Left lung (tissue), 10 donors: ENCODE data around the gene AATF. TPM values are rescaled to one million over a fixed set of nuclear protein-coding genes. Genes with fewer than 3 reads are reported as not detected.

ENCODE experiments used
- ATAC-seq: fragments of 200-7000 bp; cut with Tn5 transposase; one replicate; pipeline ENCODE4 v1.9.1; 2020; ENCODE audit warnings: moderate library complexity
- DNase-seq, 4 donors: peaks; one replicate each; pipeline ENCODE4 v3.0.0-alpha.2; 2013 to 2020
- H3K27ac ChIP-seq, 2 donors: fragments of 200-600 bp; sonication (generic) in 1 of 2; one replicate each; pipeline versions ENCODE4 v1.5.0 to v1.8.0; 2020 to 2021
- H3K27me3 ChIP-seq, 2 donors: fragments of 200-600 bp; sonication (generic) in 1 of 2; one replicate each; pipeline versions ENCODE4 v1.5.0 to v1.8.0; 2020 to 2021
- H3K36me3 ChIP-seq, 2 donors: fragments of 200-600 bp; sonication (generic) in 1 of 2; one replicate each; pipeline versions ENCODE4 v1.5.0 to v1.8.0; 2020 to 2021
- H3K4me1 ChIP-seq, 2 donors: fragments of 200-600 bp; one replicate each; pipeline ENCODE4 v1.8.0; 2021
- H3K4me3 ChIP-seq, 2 donors: fragments of 200-600 bp; sonication (generic) in 1 of 2; one replicate each; pipeline versions ENCODE4 v1.5.0 to v1.8.0; 2020 to 2021; ENCODE audit warnings: mild to moderate bottlenecking in 1 of 2
- H3K9me3 ChIP-seq, 2 donors: fragments of 200-600 bp; sonication (generic) in 1 of 2; one replicate each; pipeline versions ENCODE4 v1.5.0 to v1.8.0; 2020 to 2021
- intact Hi-C, 2 donors: fragments of 100-400 bp; cut with DNase I; formaldehyde crosslinking; loops; one replicate each; pipeline versions ENCODE4 v1.11.2 to v1.14.2; 2022
- polyA plus RNA-seq, 6 donors: library from polyadenylated mRNA; unstranded; fragments of 120-200 nt; gene quantifications; one replicate each; pipeline ENCODE4 v1.2.1, GENCODE V29; 2013; ENCODE audit not compliant: insufficient read length in 6 of 6
- total RNA-seq, 2 donors: library from RNA; stranded (reverse); fragmentation: NEBNext Ultra II Directional; extraction: Animal tissue kit (Norgen Biotek cat#: 25700); gene quantifications; one replicate each; pipeline ENCODE4 v1.2.1, GENCODE V29; 2021
- TF ChIP-seq, protein P1 (sequence below), 2 donors: fragments of 200-600 bp; sonication (generic) in 1 of 2; IDR thresholded peaks; one replicate each; pipeline versions ENCODE4 v1.5.0 to v1.8.0; 2021; ENCODE audit warnings: antibody characterized with exemption in 2 of 2
- donor health status: DM: no; HTN: yes; CAD: no.
- donor health status: DM: no; HTN: no; CAD: no.

Gene AATF
- total and polyA plus RNA-seq, 8 donors: 31.6 to 42.4 (median 37.8) TPM

DNA sequence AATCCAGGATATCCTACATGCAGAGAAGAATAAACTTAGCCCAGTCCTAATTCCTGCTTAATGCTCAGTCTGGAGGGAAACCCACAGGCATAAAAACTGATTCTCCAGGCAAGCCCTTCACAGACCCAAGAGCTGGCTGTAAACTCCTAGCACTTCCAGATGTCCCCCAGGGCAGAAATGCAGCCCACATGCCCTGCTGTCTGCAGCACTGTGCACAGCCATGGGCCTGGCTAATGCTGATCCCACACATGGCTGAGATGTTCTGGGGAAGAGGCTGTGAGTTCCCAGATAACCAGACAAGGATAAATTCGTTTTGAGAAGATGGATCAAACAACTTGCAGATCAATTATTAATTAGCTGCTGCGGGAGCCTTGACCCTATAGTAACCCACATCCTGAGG lies 148.4 kb downstream of the AATF start:
- DNase-seq: no peak
- intact Hi-C loops: no loop called here

DNA sequence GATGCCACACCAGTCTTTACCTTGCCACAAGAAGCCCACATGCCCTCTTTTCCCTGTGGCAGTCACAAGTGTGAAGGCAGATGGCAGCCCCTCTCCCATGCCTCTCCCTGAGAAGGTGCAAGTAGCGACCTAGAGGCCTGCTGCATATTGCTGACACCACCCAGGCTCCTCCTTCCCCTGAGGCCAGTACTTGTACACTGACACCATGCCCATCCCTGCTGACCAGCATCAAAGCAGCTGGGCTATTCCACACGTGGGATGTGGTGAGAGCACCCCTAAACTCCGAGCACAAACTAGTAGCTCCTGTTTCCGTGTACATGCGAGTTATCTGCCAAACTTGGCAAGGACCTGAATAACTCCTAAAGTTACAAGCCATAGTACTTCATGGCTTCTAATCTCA lies 149.4 kb downstream of the AATF start:
- TF ChIP-seq, protein P1, sequence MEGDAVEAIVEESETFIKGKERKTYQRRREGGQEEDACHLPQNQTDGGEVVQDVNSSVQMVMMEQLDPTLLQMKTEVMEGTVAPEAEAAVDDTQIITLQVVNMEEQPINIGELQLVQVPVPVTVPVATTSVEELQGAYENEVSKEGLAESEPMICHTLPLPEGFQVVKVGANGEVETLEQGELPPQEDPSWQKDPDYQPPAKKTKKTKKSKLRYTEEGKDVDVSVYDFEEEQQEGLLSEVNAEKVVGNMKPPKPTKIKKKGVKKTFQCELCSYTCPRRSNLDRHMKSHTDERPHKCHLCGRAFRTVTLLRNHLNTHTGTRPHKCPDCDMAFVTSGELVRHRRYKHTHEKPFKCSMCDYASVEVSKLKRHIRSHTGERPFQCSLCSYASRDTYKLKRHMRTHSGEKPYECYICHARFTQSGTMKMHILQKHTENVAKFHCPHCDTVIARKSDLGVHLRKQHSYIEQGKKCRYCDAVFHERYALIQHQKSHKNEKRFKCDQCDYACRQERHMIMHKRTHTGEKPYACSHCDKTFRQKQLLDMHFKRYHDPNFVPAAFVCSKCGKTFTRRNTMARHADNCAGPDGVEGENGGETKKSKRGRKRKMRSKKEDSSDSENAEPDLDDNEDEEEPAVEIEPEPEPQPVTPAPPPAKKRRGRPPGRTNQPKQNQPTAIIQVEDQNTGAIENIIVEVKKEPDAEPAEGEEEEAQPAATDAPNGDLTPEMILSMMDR (IDR thresholded peaks at IDR 0.05): no peak
- Histone ChIP-seq H3K4me1 (no peaks in the 10 kb centered on the region), H3K27me3 (no peaks in the 10 kb centered on the region), H3K9me3 (no peaks in the 10 kb centered on the region), H3K27ac (no peak overlapping the region), H3K36me3 (peaks cover 0 to 69% of the 10 kb centered on the region in 2 donors), H3K4me3 (no peak overlapping the region)
- intact Hi-C loops: no loop called here
- no peak for ATAC-seq
- no peak for DNase-seq

More for the DNA sequence above, 148.4 kb downstream of the AATF start:
- Histone ChIP-seq H3K36me3 (peaks cover 0 to 68% of the 10 kb centered on the region in 2 donors), H3K9me3 (no peaks in the 10 kb centered on the region), H3K4me1 (no peaks in the 10 kb centered on the region), H3K27ac (no peak overlapping the region), H3K27me3 (no peaks in the 10 kb centered on the region), H3K4me3 (no peak overlapping the region)
- TF ChIP-seq, protein P1 (IDR thresholded peaks at IDR 0.05): no peak
- no peak for ATAC-seq

DNA sequence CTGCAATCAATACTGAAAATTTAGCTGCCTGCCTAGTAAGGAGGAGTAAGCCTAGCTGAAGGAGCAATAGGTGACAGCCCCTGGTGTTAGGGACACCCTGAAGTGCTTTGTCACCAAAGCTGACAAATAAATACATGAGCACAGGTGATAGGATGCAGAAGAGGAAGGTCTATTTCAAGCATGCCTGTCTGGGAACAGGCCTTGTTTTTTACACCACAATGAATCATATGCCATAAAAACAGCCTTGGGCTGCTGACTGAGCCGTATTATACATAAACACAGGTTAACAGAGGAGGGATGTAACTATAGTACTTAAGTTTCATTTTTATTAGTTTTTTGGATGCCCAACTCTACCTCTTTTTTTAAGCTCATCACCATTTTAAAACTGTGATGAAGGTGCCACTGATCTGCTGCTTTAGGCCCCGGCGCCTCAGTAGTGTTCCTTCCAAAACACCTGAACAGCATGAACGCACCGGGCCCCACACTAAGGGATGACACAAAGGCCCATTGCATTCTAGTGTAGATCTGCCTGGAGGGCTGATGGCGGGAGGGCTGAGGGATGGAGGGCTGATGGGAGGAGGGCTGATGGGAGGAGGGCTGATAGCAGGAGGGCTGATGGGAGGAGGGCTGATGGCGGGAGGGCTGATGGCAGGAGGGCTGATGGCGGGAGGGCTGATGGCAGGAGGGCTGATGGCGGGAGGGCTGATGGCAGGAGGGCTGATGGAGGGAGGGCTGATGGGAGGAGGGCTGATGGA lies 150.3 kb downstream of the AATF start:
- H3K36me3 ChIP-seq: peaks cover 0 to 69% of the 10 kb centered on the region in 2 donors
- no peaks in the 10 kb centered on the region for H3K9me3 ChIP-seq
- H3K27ac ChIP-seq: no peak overlapping the region
- intact Hi-C loops: no loop called here
- ATAC-seq (no peak), DNase-seq (no peak)
- TF ChIP-seq, protein P1 (IDR thresholded peaks at IDR 0.05): no peak
- no peaks in the 10 kb centered on the region for H3K27me3 ChIP-seq
- H3K4me1 ChIP-seq: no peaks in the 10 kb centered on the region
- no peak overlapping the region for H3K4me3 ChIP-seq

DNA sequence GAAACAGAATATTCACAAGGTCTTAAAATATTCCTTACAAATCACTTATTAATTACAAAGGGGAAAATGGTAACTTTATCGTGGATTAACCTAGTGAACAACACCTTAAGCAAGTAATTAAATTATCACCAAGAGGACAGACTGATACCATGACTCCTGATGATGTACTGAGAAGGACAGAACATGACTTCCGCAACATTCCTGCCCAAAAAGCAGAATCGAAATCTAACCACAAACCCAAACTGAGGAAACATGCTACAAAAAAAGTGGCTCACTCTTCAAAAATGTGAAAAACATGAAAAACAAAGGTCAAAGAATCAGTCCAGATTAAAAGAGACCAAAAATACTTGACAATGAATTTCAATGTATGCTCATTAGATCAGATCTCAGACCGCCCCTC lies 151.5 kb downstream of the AATF start:
- no peaks in the 10 kb centered on the region for H3K27me3 ChIP-seq
- H3K4me1 ChIP-seq: no peaks in the 10 kb centered on the region
- intact Hi-C loops: no loop called here
- no peak overlapping the region for H3K27ac ChIP-seq
- ATAC-seq (no peak), DNase-seq (no peak)
- TF ChIP-seq, protein P1 (IDR thresholded peaks at IDR 0.05): no peak
- no peaks in the 10 kb centered on the region for H3K9me3 ChIP-seq
- peaks cover 0 to 71% of the 10 kb centered on the region in 2 donors for H3K36me3 ChIP-seq
- H3K4me3 ChIP-seq: no peak overlapping the region

DNA sequence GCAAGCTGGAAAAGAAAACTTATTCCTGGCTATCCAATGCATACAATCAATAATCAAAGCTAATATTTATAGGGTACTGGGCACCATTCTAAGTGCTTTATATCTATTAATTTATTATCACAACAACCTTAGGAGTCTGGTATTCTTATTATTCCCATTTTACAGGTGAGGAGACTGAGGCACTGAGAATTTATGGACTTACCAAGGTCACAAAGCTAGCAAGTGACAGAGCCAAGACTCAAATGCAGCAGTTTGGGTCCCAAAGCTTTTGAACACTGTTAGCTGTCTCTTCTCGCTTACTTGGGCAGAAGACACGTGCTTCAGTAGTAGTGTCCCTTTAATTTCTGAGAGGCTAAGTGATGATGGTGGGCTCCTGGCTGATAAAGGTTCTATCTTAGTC lies 152.6 kb downstream of the AATF start:
- peaks cover 0 to 66% of the 10 kb centered on the region in 2 donors for H3K36me3 ChIP-seq
- intact Hi-C loops: no loop called here
- no peaks in the 10 kb centered on the region for H3K4me1 ChIP-seq
- no peaks in the 10 kb centered on the region for H3K27me3 ChIP-seq
- TF ChIP-seq, protein P1 (IDR thresholded peaks at IDR 0.05): no peak
- H3K9me3 ChIP-seq: no peaks in the 10 kb centered on the region
- DNase-seq: no peak
- H3K4me3 ChIP-seq: no peak overlapping the region
- ATAC-seq: no peak
- no peak overlapping the region for H3K27ac ChIP-seq
